HEK293 (cell line): ENCODE measurements around the gene CCNYL1.

Experiments
- CTCF ChIP-seq: fragments of 450-650 bp; formaldehyde crosslinking; IDR thresholded peaks from 2 replicates; pipeline ENCODE4 v1.5.1; 2016; ENCODE audit warnings: missing biosample characterization, missing genetic modification characterization
- REPIN1 ChIP-seq: fragments of 450-650 bp; formaldehyde crosslinking; IDR thresholded peaks from 2 replicates; pipeline ENCODE4 v1.5.1; 2017; ENCODE audit warnings: missing biosample characterization, missing genetic modification characterization, low read depth
- ZFP3 ChIP-seq: fragments of 450-650 bp; formaldehyde crosslinking; IDR thresholded peaks from 2 replicates; pipeline ENCODE4 v1.5.1; 2016; ENCODE audit warnings: low read depth, missing biosample characterization, missing genetic modification characterization
- ZNF501 ChIP-seq: fragments of 450-650 bp; formaldehyde crosslinking; IDR thresholded peaks from 2 replicates; pipeline ENCODE4 v1.5.1; 2016; ENCODE audit warnings: missing biosample characterization, missing genetic modification characterization
- TF ChIP-seq, protein P1 (sequence below): fragments of 450-650 bp; formaldehyde crosslinking; IDR thresholded peaks from 2 replicates; pipeline ENCODE4 v1.5.1; 2016; ENCODE audit warnings: missing biosample characterization, missing genetic modification characterization
- TF ChIP-seq, protein P2 (sequence below): fragments of 450-650 bp; formaldehyde crosslinking; conservative IDR thresholded peaks from 2 replicates; pipeline ENCODE4 v1.5.1; 2016; ENCODE audit warnings: low read depth, missing biosample characterization, missing genetic modification characterization

DNA sequence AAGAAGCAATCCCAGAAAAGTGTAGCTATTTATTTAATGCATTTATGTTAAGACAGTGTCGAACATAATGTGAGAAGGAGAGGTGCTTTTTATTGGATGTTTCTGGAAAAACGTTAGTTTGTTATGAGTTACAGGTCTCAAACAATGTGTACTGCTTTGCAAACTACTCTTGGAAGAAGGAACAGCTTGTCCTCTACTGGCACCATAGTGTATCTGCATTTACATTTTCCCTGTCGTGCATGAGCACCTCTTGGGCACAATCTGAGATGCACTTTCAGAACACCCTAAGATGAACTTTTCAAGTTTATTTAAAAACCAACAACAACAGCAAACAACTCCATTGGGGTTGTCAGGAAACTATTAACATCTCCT is 22.8 kb downstream of the CCNYL1 start:
- peak; percentile 72 for TF ChIP-seq CTCF
- TF ChIP-seq REPIN1 (tag by site-specific recombination): no peak
- TF ChIP-seq ZFP3 (tag by site-specific recombination): no peak
- TF ChIP-seq ZNF501 (tag by site-specific recombination): no peak
- TF ChIP-seq, protein P1, sequence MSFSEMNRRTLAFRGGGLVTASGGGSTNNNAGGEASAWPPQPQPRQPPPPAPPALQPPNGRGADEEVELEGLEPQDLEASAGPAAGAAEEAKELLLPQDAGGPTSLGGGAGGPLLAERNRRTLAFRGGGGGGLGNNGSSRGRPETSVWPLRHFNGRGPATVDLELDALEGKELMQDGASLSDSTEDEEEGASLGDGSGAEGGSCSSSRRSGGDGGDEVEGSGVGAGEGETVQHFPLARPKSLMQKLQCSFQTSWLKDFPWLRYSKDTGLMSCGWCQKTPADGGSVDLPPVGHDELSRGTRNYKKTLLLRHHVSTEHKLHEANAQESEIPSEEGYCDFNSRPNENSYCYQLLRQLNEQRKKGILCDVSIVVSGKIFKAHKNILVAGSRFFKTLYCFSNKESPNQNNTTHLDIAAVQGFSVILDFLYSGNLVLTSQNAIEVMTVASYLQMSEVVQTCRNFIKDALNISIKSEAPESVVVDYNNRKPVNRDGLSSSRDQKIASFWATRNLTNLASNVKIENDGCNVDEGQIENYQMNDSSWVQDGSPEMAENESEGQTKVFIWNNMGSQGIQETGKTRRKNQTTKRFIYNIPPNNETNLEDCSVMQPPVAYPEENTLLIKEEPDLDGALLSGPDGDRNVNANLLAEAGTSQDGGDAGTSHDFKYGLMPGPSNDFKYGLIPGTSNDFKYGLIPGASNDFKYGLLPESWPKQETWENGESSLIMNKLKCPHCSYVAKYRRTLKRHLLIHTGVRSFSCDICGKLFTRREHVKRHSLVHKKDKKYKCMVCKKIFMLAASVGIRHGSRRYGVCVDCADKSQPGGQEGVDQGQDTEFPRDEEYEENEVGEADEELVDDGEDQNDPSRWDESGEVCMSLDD: no peak
- TF ChIP-seq, protein P2, sequence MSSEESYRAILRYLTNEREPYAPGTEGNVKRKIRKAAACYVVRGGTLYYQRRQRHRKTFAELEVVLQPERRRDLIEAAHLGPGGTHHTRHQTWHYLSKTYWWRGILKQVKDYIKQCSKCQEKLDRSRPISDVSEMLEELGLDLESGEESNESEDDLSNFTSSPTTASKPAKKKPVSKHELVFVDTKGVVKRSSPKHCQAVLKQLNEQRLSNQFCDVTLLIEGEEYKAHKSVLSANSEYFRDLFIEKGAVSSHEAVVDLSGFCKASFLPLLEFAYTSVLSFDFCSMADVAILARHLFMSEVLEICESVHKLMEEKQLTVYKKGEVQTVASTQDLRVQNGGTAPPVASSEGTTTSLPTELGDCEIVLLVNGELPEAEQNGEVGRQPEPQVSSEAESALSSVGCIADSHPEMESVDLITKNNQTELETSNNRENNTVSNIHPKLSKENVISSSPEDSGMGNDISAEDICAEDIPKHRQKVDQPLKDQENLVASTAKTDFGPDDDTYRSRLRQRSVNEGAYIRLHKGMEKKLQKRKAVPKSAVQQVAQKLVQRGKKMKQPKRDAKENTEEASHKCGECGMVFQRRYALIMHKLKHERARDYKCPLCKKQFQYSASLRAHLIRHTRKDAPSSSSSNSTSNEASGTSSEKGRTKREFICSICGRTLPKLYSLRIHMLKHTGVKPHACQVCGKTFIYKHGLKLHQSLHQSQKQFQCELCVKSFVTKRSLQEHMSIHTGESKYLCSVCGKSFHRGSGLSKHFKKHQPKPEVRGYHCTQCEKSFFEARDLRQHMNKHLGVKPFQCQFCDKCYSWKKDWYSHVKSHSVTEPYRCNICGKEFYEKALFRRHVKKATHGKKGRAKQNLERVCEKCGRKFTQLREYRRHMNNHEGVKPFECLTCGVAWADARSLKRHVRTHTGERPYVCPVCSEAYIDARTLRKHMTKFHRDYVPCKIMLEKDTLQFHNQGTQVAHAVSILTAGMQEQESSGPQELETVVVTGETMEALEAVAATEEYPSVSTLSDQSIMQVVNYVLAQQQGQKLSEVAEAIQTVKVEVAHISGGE (tag by site-specific recombination): no peak
